ENCODE data around the gene ADH1B.
"Not testable (repeated sequence)": the region's sequence is repeated elsewhere in the genome, so short reads cannot be mapped to it uniquely, and the experiment has no call there.

The ADH1B gene

DNA sequence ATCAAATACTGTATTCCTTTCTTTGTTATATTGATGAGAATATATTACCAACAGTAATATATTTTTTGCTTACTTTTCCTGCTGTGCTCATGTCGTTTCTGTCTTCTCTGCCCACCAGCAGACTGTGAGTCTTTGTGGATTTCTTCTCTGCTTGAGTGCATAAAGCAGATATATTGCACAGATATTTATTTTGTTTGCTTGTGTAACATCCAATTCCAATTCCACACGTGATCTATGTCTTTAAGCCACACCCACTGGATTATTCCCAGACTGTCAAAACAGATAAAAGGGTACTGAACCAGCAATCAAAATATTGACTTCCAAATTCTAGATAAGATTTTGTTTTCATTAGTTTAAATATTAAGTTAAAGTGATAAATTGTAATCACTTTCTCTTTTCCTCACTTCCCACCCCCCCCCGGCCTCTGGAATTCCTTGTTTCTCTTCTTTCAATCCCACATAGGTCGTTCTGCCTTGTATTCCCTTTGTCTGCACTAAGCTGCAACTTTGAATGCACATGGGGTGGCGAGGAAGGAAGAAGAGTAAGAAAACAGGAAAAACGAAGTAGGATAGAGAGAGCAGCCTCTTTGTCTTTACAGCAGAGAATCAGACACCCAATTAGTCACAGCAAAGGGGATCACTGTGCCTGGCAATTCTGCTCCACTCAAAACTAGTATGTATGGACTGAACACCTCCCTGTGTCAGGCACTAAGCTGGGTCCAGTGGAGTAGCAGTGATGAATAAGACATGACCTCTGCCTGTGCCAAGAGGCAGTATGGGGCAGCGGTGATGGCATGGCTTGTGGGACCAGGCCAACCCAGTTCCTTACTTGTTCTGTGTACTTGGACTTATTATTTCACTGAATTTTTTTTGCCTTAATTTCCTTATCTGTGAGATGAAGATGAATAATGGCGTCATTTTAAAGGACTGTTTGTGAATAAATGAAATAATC, at the start of gene ADH1B:
TSS of gene ADH1B (minus strand) at position 161 of the 951 bp plus-strand sequence. CDS start at position 91, 70 bp downstream.
- no peak for DNase-seq

DNA sequence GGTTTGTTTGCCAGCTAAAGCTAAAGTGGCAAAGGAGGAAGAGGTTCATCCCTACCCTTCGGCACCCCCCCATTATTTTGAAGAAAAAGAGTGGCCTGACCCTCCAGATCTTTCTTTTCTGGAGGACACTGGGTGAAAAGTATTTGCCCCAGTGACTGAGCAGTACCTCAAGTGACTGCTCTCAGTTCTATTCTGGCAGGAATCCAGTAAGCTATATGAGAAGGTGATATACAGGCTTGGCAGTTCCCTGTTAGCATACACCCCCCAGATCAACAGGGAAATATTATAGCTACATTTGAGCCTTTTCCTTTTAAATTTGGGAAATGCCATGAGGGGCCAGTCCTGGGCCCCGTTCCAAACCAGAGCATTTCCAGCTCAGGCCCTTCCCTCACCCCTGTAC, 46.6 kb upstream of the ADH1B start:
- not testable (repeated sequence) for DNase-seq

- no peak for DNase-seq
Observed at GRCh38 chr4:99366491-99366890, 45.3 kb upstream of the ADH1B start.

DNA sequence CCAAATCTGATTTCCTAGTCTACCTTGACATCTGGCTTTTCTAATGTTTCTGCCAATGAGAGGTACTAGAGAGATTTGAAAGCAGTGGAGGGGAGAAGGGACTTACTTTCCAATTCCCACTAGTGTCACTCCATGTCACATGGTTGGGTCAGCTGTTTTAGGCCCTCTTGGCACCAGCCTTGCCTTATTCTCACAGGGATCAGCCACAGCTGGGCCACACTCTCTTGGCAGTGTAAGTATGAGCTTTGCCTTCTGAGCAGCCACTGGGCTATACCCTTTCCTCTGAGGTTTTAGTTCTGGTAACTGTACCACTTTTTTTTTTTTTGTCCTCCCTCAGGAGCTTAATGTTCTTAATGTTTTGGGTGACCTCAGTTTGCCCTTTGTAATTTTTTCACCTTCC, 41.6 kb upstream of the ADH1B start:
- DNase-seq, result no peak

DNA sequence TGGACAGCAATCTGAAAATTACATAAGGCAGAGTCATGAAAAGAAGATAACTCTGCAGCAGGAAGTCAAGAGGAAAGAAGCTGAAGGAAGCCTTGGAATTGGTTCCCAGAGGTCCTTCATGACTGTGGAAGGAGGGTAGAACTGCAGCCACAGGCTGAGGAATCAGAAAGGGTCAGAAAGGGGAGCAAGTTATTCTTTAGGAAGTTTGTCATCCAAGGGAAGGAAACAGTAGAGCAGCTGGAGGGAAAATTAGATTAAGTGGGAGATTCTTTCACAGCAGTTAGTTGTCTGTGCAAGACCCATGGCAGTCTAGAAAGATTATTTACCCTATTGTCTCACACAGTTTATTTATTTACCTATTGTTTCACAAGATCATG, 40.7 kb upstream of the ADH1B start:
- no peak for DNase-seq

GRCh38 chr4:99361268-99361898, 40.2 kb upstream of the ADH1B start:
- no peak for DNase-seq

GRCh38 chr4:99359480-99360204, 38.4 kb upstream of the ADH1B start:
- no peak for DNase-seq

- no peak for DNase-seq
Observed at GRCh38 chr4:99357948-99358347, 36.7 kb upstream of the ADH1B start.

- no peak for DNase-seq
Observed at GRCh38 chr4:99356992-99357391, 35.8 kb upstream of the ADH1B start.

DNA sequence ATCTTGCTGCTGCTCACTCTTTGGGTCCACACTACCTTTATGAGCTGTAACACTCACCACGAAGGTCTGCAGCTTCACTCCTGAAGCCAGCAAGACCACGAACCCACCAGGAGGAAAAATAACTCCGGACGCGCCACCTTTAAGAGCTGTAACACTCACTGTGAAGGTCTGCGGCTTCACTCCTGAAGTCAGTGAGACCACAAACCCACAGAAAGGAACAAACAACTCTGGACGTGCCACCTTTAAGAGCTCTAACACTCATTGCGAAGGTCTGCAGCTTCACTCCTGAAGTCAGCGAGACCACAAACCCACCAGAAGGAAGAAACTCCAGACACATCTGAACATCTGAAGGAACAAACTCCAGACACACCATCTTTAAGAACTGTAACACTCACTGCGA, 34.9 kb upstream of the ADH1B start:
- not testable (repeated sequence) for DNase-seq

GRCh38 chr4:99352602-99353537, 31.7 kb upstream of the ADH1B start, which contains the start of gene ADH1C:
Gene ADH1C, minus strand, starts transcription at chr4:99352746. Its CDS starts 71 bp downstream, at chr4:99352675.
- DNase-seq, result no peak

- DNase-seq, result no peak
Observed at GRCh38 chr4:99351487-99351886, 30.3 kb upstream of the ADH1B start.

DNA sequence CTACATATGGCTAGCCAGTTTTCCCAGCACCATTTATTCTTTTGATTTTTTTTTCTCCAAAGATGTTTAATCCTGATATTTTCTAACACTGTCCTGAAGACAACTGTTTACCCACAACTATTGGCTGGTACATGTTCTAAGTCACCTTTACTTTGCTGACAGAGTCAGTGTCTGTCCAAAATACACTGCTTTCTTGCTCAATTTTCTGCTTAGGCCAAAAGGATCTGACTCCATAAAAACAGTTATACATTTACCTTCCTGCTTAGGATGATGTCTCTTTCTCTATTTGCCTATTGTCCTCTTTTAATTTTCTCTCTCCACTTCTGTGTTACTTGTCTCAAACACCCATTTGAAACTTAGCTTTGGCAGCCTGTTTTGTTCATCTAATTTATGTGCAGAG, 28.1 kb upstream of the ADH1B start:
- no peak for DNase-seq

DNA sequence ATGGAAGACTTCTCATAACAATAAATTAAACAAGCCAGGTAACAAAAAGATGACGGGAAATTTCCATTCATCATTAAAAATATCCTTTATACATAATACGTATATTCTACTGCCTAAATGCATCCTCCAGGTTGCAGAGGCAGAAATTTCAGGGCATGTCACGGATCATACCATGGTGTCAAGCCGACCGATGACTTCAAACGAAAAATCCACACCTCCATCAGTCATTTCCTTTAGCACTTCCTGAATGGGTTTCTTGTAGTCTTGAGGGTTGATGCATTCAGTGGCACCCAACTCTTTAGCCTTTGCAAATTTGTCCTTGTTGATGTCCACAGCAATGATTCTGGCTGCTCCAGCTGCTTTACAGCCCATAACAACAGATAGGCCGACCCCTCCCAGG, 21.4 kb upstream of the ADH1B start:
- not testable (repeated sequence) for DNase-seq

DNA sequence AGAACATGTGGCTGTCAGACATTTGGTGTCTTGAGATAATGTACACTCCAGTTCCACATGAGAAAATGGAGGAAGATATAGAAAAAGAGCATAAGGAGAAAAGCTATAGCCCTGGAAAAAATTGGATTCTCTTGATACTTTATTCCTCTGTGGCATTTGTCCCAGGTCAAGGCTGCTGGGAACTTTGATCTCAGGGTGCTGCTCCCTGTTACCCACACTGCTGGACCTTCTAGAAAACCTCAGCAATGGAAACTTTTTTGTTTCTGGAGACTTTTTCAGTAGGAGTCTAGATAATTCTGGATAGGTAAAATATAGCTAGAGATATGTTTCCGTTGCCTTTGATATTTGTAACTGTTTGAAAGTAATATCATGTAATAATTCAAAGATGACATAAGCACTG, 20.2 kb upstream of the ADH1B start:
- no peak for DNase-seq

DNA sequence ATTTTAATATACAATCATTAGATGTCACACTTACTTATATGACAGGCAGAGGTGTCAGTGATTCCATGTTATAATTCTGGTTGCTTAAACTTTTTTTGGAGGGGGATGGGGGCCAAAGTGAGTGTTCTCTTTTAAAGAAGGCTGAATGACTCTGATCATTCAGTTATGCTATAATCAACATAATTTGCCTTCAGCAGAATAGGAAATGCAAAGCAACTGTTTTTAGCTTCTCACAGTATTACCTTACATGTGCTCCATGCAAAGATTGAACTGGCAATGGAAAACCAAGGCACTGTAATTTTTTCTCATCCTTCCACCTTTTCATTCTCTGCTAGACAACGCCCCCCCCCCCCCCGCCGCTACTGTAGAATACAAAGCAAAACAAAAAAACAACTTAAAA, 18.0 kb upstream of the ADH1B start:
- no peak for DNase-seq

GRCh38 chr4:99336553-99336952, 15.4 kb upstream of the ADH1B start:
- DNase-seq, result no peak

- DNase-seq, result no peak
Observed at GRCh38 chr4:99334880-99335279, 13.7 kb upstream of the ADH1B start.

GRCh38 chr4:99330648-99331047, 9.4 kb upstream of the ADH1B start:
- DNase-seq, result no peak

- DNase-seq, result no peak
Observed at GRCh38 chr4:99329876-99330275, 8.7 kb upstream of the ADH1B start.

- DNase-seq, result no peak
Observed at GRCh38 chr4:99324979-99325378, 3.8 kb upstream of the ADH1B start.

- no peak for DNase-seq
Observed at GRCh38 chr4:99324361-99324760, 3.2 kb upstream of the ADH1B start.
